NCI-H2227 (cell line): ENCODE measurements around the gene DPH5.
"Not testable (repeated sequence)": the region's sequence is repeated elsewhere in the genome, so short reads cannot be mapped to it uniquely, and the experiment has no call there.

ENCODE experiments used
- DNase-seq: peaks from one replicate; lab custom pipeline; 2025; ENCODE audit not compliant: unreplicated experiment; lab: John Stamatoyannopoulos, UW

The DPH5 gene

GRCh38 chr1:100946064-100946463 lies 79.5 kb downstream of the DPH5 start:
- not testable (repeated sequence) for DNase-seq

DNA sequence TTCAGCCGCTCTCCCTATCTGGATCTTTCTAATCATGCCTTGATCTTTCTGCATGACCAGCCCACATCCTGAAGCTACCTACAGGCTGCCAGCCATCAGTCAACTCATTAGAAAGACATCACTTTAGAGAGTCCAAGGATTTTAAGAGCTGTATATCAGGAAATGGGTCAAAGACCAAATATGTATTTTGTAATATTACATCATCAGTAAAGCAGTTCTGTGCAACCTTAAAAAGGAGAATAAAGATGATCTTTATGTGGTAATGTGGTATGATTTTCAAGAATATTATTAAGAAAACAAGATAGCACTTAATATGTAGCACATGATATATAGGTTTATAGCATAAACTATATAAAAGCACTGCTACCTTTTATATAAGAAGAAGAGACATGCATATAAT lies 82.1 kb downstream of the DPH5 start:
- no peak for DNase-seq

GRCh38 chr1:100942304-100943046 lies 83.1 kb downstream of the DPH5 start:
- no peak for DNase-seq

DNA sequence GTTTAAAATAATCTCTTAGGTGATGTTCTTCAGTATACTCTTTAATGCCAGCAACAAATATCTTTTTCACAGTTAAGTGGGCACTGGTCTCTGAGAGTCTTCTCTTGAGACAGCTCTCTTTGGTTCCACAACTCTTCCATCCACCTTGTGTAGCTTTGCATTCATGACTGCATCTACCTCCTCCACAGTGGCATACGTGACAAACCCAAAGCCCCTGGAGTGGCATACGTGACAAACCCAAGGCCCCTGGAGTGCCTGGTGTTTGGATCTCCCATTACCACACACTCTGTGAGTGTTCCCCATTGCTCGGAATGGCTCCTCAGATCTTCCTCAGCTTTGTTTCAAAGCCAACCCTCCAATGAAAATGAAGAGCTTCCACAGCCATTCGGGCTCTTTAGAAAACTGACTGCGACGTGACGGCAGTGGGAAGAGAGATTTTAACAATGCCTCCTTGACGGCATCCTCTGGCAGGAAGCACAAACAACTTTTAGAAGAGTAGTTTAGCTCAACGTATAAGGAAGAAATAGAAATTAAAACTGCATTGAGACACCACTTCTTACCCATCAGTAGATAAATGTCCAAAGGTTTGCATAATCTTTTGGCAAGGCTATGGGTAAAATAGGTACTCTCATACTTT lies 83.9 kb downstream of the DPH5 start:
- DNase-seq, result no peak

DNA sequence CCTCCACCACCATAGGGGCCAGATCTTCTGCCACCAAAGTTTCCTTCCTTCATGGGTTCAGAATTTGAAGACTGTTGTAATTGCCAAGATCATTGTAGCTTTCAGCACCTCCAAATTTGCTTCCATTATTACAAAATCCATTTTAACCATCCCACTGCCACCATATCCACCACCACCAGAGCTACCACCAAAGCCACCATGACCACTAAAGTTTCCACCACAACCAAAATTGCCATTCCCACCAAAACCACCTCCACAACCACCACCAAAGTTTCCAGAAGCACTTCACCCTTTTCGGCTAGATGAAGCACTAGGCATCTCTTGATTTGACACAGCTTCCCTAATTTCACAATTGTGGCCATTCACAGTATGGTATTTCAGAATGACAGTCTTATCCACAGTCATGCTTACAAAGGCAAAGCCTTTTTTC lies 84.5 kb downstream of the DPH5 start:
- DNase-seq, result no peak
